ENCODE results near the gene APOBR. TPM values are rescaled to one million over a fixed set of nuclear protein-coding genes. Genes with fewer than 3 reads are reported as not detected.

The APOBR gene
- total and polyA plus RNA-seq, 10 of the 15 experiments (the other 5 are each of a cell fraction or from before 2014, with no cell fraction given) = 0.04 to 2.5 (median 0.54) TPM; not detected in 1

DNA sequence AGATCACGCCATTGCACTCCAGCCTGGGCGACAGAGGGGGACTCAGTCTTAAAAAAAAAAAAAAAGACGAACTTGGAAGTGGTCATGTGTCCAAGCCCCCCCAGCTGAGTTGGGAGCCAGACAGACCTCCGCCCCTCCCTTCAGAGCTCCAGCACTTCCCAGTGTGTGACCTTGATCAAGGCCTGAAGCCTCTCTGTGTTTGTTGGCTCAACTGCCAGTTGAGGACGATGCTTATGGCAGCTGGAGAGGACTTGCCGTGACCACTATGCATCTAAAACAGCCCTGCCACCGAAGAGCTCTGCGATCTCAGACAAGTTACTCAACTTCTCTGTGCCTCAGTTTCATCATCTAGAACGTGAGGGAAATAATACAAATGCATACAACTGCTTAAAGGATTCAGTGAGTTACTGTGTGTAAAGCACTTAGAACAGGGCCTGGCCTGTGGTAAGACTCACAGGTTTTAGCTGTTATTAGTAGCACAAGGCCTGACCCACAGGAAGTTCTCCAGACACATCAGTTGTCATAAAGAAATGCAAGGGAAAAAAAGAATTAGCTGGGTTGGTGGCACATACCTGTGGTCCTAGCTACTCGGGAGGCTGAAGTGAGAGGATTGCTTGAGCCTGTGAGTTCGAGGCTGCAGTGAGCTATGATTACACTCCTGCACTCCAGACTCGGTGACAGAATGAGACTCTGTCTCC, 19.2 kb downstream of the APOBR start (continued):
- TF ChIP-seq POU2F2 (IDR thresholded peaks at IDR 0.05; ENCODE audit: borderline replicate concordance, low read depth, low read length) = no peak
- no peak for TF ChIP-seq ZNF384 (IDR thresholded peaks at IDR 0.05; ENCODE audit: borderline replicate concordance, low read depth, low read length)
- TF ChIP-seq RELA (IDR thresholded peaks at IDR 0.05; ENCODE audit: borderline replicate concordance, partially characterized antibody) = no peak
- no peak for TF ChIP-seq STAT3 (IDR thresholded peaks at IDR 0.05; ENCODE audit: low read depth, low read length)
- no peak for TF ChIP-seq RUNX3 (IDR thresholded peaks at IDR 0.05; ENCODE audit: low read length)

GRCh38 chr16:28514246-28514645, 19.8 kb downstream of the APOBR start:
- Histone ChIP-seq H3K27ac (ENCODE audit: control insufficient read depth, insufficient read depth) (no peak overlapping the region), H3K27me3 (replicated peaks in 1 of 2; ENCODE audit: control insufficient read depth in 2 of 2, insufficient read depth in 2 of 2, low read length in 1 of 2) (no peaks in the 10 kb centered on the region), H3K9ac (ENCODE audit: control insufficient read depth, insufficient read depth, low read length) (no peak overlapping the region), H2AFZ (ENCODE audit: control insufficient read depth, low read depth, low read length) (no peak overlapping the region), H3K79me2 (ENCODE audit: control insufficient read depth, insufficient read depth, low read length) (no peaks in the 10 kb centered on the region), H3K4me2 (ENCODE audit: control insufficient read depth, insufficient read depth) (no peak overlapping the region), H3K4me1 (ENCODE audit: control insufficient read depth, insufficient read depth, low read length) (no peaks in the 10 kb centered on the region), H4K20me1 (ENCODE audit: control insufficient read depth, insufficient read depth) (no peaks in the 10 kb centered on the region), H3K4me3 (no peak overlapping the region), H3K9me3 (replicated peaks; ENCODE audit: control insufficient read depth, insufficient read depth, low read length) (no peaks in the 10 kb centered on the region), H3K36me3 (ENCODE audit: control insufficient read depth in 2 of 2, insufficient read depth in 2 of 2, low read length in 1 of 2) (no peaks in the 10 kb centered on the region)
- no peak for TF ChIP-seq ZNF592 (IDR thresholded peaks at IDR 0.05)
- TF ChIP-seq PRDM15 (CRISPR knock-in tag; IDR thresholded peaks at IDR 0.05) = no peak
- TF ChIP-seq SMAD5 (IDR thresholded peaks at IDR 0.05; ENCODE audit: low read depth) = no peak
- TF ChIP-seq CREM (IDR thresholded peaks at IDR 0.05; ENCODE audit: low read depth) = no peak
- TF ChIP-seq POLR2AphosphoS2 (IDR thresholded peaks at IDR 0.05; ENCODE audit: low read depth, low read length) = no peak
- TF ChIP-seq MTA2 (IDR thresholded peaks at IDR 0.05; ENCODE audit: low read depth) = no peak
- TF ChIP-seq RELA (IDR thresholded peaks at IDR 0.05; ENCODE audit: borderline replicate concordance, partially characterized antibody) = no peak
- no peak for TF ChIP-seq TCF7 (IDR thresholded peaks at IDR 0.05; ENCODE audit: borderline replicate concordance)
- no peak for TF ChIP-seq BHLHE40 (IDR thresholded peaks at IDR 0.05; ENCODE audit: borderline replicate concordance in 1 of 2, low read depth in 2 of 2, low read length in 1 of 2)
- no peak for TF ChIP-seq ZNF622 (IDR thresholded peaks at IDR 0.05)
- no peak for TF ChIP-seq SREBF2 (IDR thresholded peaks at IDR 0.05; ENCODE audit: low read length)
- ChIA-PET RAD21 (ENCODE audit: unreplicated experiment) (no interaction called here), CTCF (interaction anchor here (1.3 kb wide), 1 partner anchor 34 kb away, joined by 4 read pairs; no protein-coding TSS in a partner anchor), SMC1A (ENCODE audit: uncharacterized antibody, unreplicated experiment) (interaction anchor here (1.6 kb wide), 1 partner anchor 17 kb away, joined by 3 read pairs; no protein-coding TSS in a partner anchor), POLR2A (interaction anchor here (0.6 to 1.5 kb wide), 3 partner anchors 19 to 22 kb away, joined by 3 to 8 read pairs (median 4); partner anchors contain the start of gene CLN3)
- WGBS (ENCODE audit: insufficient coverage, insufficient replicate concordance, low lambda C conversion rate, missing lambda C conversion rate) = 42% methylated on average over 4 of the region's 7 CpGs
- FAIRE-seq = no peak
- no peak for DNase-seq (ENCODE audit: low read depth, low spot score)
- BruUV-seq (replicated peaks) = no TSS peak
- in situ Hi-C loops (cut with MboI) (no loop called here), intact Hi-C loops (cut with micrococcal nuclease; ENCODE audit: unreplicated experiment) (no loop called here)
- ATAC-seq = no peak; the same call in 2 of the 3 replicates

Measured in GM12878 (cell line).